Measurements from ENCODE around the gene TMEFF1. TPM values are rescaled to one million over a fixed set of nuclear protein-coding genes. Genes with fewer than 3 reads are reported as not detected.

The TMEFF1 gene
- total and polyA plus RNA-seq, 2 of the 8 experiments (the other 6 are each of a cell fraction or from before 2014, with no cell fraction given), result 13.5 to 68.2 TPM

GRCh38 chr9:100580257-100580656, 107.3 kb downstream of the TMEFF1 start:
- Histone ChIP-seq H4K20me1 (replicated peaks in 1 of 2; ENCODE audit: control insufficient read depth in 1 of 2, insufficient read depth in 2 of 2, low read length in 2 of 2) (peaks cover 1 to 2% of the 10 kb centered on the region in 2 experiments), H2BK120ac (replicated peaks; ENCODE audit: low read depth, low read length) (no peak overlapping the region), H4K5ac (ENCODE audit: insufficient read length, low read depth, low read length) (no peak overlapping the region), H3K18ac (ENCODE audit: extremely low read depth, low read length) (no peak overlapping the region), H4K8ac (ENCODE audit: extremely low read depth, insufficient read depth, low read length) (no peak overlapping the region), H3K9me3 (ENCODE audit: insufficient read depth in 2 of 2, low read depth in 1 of 2, low read length in 1 of 2) (no peaks in the 10 kb centered on the region), H3K14ac (ENCODE audit: insufficient read length) (no peak overlapping the region), H2BK5ac (ENCODE audit: low read depth, low read length) (no peak overlapping the region), H3K23ac (ENCODE audit: insufficient read length) (no peak overlapping the region), H3K4ac (replicated peaks; ENCODE audit: insufficient read length, low read depth, low read length) (no peak overlapping the region), H3K56ac (replicated peaks; ENCODE audit: insufficient read length, low read depth, low read length) (no peak overlapping the region), H2BK20ac (ENCODE audit: low read length) (no peak overlapping the region), H2AFZ (ENCODE audit: low read length) (no peak overlapping the region), H3K27ac (ENCODE audit: low read depth, low read length) (no peak overlapping the region), H3K27me3 (replicated peaks in 1 of 4; ENCODE audit: control insufficient read depth in 3 of 4, extremely low read depth in 1 of 4, insufficient read depth in 3 of 4, low read length in 3 of 4) (no peaks in the 10 kb centered on the region), H4K91ac (replicated peaks; ENCODE audit: insufficient read length, low read length) (no peak overlapping the region), H3K23me2 (ENCODE audit: low read depth, low read length) (no peaks in the 10 kb centered on the region), H2AK5ac (ENCODE audit: low read depth, low read length) (no peak overlapping the region), H3K4me1 (replicated peaks in 1 of 4; ENCODE audit: control insufficient read depth in 3 of 4, insufficient read depth in 4 of 4, low read length in 3 of 4) (no peaks in the 10 kb centered on the region), H3K79me2 (ENCODE audit: control insufficient read depth in 1 of 2, insufficient read depth in 2 of 2, low read length in 2 of 2) (no peaks in the 10 kb centered on the region), H3K4me3 (ENCODE audit: extremely low read depth in 1 of 4, insufficient read depth in 2 of 4, low read depth in 3 of 4, low read length in 4 of 4) (no peak overlapping the region), H2BK15ac (ENCODE audit: low read length) (no peak overlapping the region), H3K36me3 (ENCODE audit: control insufficient read depth in 2 of 4, insufficient read depth in 4 of 4, low read length in 3 of 4) (peaks cover 3 to 68% (median 24%) of the 10 kb centered on the region in 4 experiments; a peak in 7 of 8 replicates), H2BK12ac (ENCODE audit: low read depth, low read length) (no peak overlapping the region), H3K4me2 (ENCODE audit: insufficient read depth in 1 of 2, low read depth in 2 of 2, low read length in 2 of 2) (no peak overlapping the region), H3K79me1 (ENCODE audit: low read depth, low read length) (no peaks in the 10 kb centered on the region), H3K9ac (replicated peaks in 1 of 4; ENCODE audit: extremely low read depth in 1 of 4, low read depth in 3 of 4, low read length in 3 of 4) (no peak overlapping the region)
- ChIA-PET POLR2A (ENCODE audit: partially characterized antibody) (no interaction called here), CTCF (ENCODE audit: partially characterized antibody) (interaction anchor here (0.9 to 1.3 kb wide), 3 partner anchors 9 to 18 kb away, joined by 3 to 4 read pairs (median 3); no protein-coding TSS in a partner anchor)
- FAIRE-seq (no peak), DNase-seq (ENCODE audit: low read depth in 1 of 2, low spot score in 2 of 2) (no peak)
- WGBS, 2 experiments (ENCODE audit: extremely low coverage in 1 of 2, insufficient coverage in 1 of 2, insufficient read length in 1 of 2, insufficient replicate concordance in 2 of 2, low coverage in 1 of 2, low lambda C conversion rate in 2 of 2, missing lambda C conversion rate in 1 of 2), result 94% methylated on average over 3 of the region's 3 CpGs; no CpG with 5 or more reads in 1 of the 2 experiments
- TF ChIP-seq SIRT6 (IDR thresholded peaks at IDR 0.05; ENCODE audit: low read length) (no peak), YY1 (IDR thresholded peaks at IDR 0.05; ENCODE audit: low read depth, low read length) (no peak), NRF1 (IDR thresholded peaks at IDR 0.05; ENCODE audit: low read depth, low read length) (no peak), POLR2A (IDR thresholded peaks at IDR 0.05; ENCODE audit: control extremely low read depth in 1 of 2, low read depth in 2 of 2, low read length in 2 of 2) (no peak), NANOG (IDR thresholded peaks at IDR 0.05; ENCODE audit: insufficient read depth, low read depth, low read length, poor library complexity, severe bottlenecking) (no peak), SAP30 (IDR thresholded peaks at IDR 0.05; ENCODE audit: insufficient read depth, insufficient replicate concordance, low read length) (no peak), POU5F1 (IDR thresholded peaks at IDR 0.05; ENCODE audit: low read depth, low read length) (no peak), CBX5 (IDR thresholded peaks at IDR 0.05; ENCODE audit: low read depth, low read length) (no peak), ASH2L (IDR thresholded peaks at IDR 0.05; ENCODE audit: low read length) (no peak), RBBP5 (IDR thresholded peaks at IDR 0.05; ENCODE audit: borderline replicate concordance, low read depth, low read length) (no peak), EP300 (IDR thresholded peaks at IDR 0.05; ENCODE audit: borderline replicate concordance in 1 of 2, low read depth in 2 of 2, low read length in 2 of 2) (no peak), HDAC6 (IDR thresholded peaks at IDR 0.05; ENCODE audit: low read depth, low read length) (no peak), TAF1 (IDR thresholded peaks at IDR 0.05; ENCODE audit: low read depth, low read length) (no peak), ZNF274 (IDR thresholded peaks at IDR 0.05; ENCODE audit: borderline replicate concordance, extremely low read depth, low read length) (no peak), POLR2AphosphoS5 (IDR thresholded peaks at IDR 0.05; ENCODE audit: low read depth, low read length) (no peak), FOSL1 (IDR thresholded peaks at IDR 0.05; ENCODE audit: insufficient read depth, low read depth, low read length) (no peak)
